ENCODE results near the gene ASB18.

ASB18 gene

GRCh38 chr2:236165842-236166795 is 98.1 kb downstream of the ASB18 start:
- no peak for TF ChIP-seq Cebpa-rat (IDR thresholded peaks at IDR 0.05)
- peaks cover 16% of the 10 kb centered on the region; the same call in 1 of the 2 replicates for H3K9me3 ChIP-seq
- peak overlapping the region; percentile 64 for H3K4me3 ChIP-seq
- peaks cover 99% of the 10 kb centered on the region for H4K20me1 ChIP-seq
- H3K4me1 ChIP-seq = peaks cover 60% of the 10 kb centered on the region
- H3K36me3 ChIP-seq = no peaks in the 10 kb centered on the region
- H3K27ac ChIP-seq = no peak overlapping the region
- peaks cover 100% of the 10 kb centered on the region for H3K27me3 ChIP-seq
- H3K4me2 ChIP-seq = peak overlapping the region; percentile 91
- H3K9ac ChIP-seq = no peak overlapping the region

DNA sequence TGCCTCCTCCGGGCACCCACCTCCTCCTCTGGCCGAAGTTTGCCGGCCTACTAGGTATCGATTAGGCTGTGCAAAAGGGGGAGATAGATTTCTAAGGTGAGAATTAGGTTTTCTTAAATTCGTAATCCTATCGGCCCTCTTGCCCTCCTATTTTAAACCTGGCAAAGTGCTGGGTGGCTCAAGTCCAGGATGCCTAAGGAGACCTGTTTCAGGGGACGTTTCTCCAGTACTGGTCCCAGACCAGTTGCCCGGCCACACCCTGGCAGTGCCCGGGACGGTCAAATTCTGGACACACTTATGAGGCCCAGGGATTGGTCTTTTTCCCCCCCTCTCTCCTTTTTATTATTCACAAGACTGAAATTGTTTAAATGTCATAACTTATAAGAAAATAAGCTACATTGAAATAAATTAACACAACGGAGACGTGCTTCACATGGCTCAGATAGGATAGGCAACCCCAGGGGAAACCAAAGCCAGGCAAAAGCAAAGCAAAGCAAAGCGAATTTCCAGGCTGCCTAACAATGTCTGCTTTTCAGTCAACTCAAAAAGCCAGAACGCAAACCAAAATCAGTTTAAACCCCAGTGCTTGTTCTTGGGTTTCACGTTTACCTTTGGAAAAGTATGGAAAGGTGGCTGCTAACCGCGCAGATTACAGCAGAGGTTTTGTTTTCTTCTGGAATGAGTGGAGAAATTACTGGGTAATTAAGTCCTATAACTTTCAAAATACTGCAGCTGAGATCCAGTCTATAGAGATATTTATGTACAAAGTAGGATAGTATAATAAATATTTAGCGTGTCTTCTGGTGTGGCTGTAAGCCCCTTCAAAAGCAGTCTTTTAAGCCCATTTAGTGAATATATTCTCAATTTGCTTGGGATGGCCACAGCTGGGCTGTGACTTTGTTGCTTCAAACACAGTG is 99.0 kb downstream of the ASB18 start:
- peak overlapping the region; percentile 57 for H3K4me2 ChIP-seq
- peaks cover 97% of the 10 kb centered on the region for H4K20me1 ChIP-seq
- no peak overlapping the region for H3K9ac ChIP-seq
- H3K4me1 ChIP-seq = peaks cover 60% of the 10 kb centered on the region
- H3K27ac ChIP-seq = no peak overlapping the region
- no peaks in the 10 kb centered on the region for H3K36me3 ChIP-seq
- H3K27me3 ChIP-seq = peaks cover 100% of the 10 kb centered on the region
- no peak overlapping the region for H3K4me3 ChIP-seq
- TF ChIP-seq Cebpa-rat (IDR thresholded peaks at IDR 0.05) = no peak
- peaks cover 16% of the 10 kb centered on the region; the same call in 1 of the 2 replicates for H3K9me3 ChIP-seq

GRCh38 chr2:236164201-236164924 is 99.8 kb downstream of the ASB18 start:
- peaks cover 60% of the 10 kb centered on the region for H3K4me1 ChIP-seq
- no peak overlapping the region for H3K27ac ChIP-seq
- peaks cover 89% of the 10 kb centered on the region for H4K20me1 ChIP-seq
- no peak overlapping the region for H3K9ac ChIP-seq
- peak overlapping the region; percentile 42 for H3K4me3 ChIP-seq
- peak overlapping the region; percentile 57 for H3K4me2 ChIP-seq
- no peak for TF ChIP-seq Cebpa-rat (IDR thresholded peaks at IDR 0.05)
- H3K9me3 ChIP-seq = peaks cover 9% of the 10 kb centered on the region; the same call in 1 of the 2 replicates
- H3K27me3 ChIP-seq = peaks cover 100% of the 10 kb centered on the region
- H3K36me3 ChIP-seq = no peaks in the 10 kb centered on the region

- Histone ChIP-seq H3K36me3 (no peaks in the 10 kb centered on the region), H3K27me3 (peaks cover 100% of the 10 kb centered on the region), H4K20me1 (peaks cover 88% of the 10 kb centered on the region), H3K9me3 (peaks cover 2% of the 10 kb centered on the region; the same call in 1 of the 2 replicates), H3K9ac (no peak overlapping the region), H3K4me3 (peak overlapping the region; percentile 42; the same call in 1 of the 2 replicates), H3K4me1 (peaks cover 58% of the 10 kb centered on the region), H3K4me2 (peak overlapping the region; percentile 57; the same call in 1 of the 2 replicates), H3K27ac (no peak overlapping the region)
- TF ChIP-seq Cebpa-rat (IDR thresholded peaks at IDR 0.05) = no peak
These were observed 100.6 kb downstream of the ASB18 start for GRCh38 chr2:236163471-236164200.

GRCh38 chr2:236162882-236163470 is 101.2 kb downstream of the ASB18 start:
- H3K9ac ChIP-seq = no peak overlapping the region
- peaks cover 52% of the 10 kb centered on the region for H3K4me1 ChIP-seq
- peaks cover 100% of the 10 kb centered on the region for H3K27me3 ChIP-seq
- H4K20me1 ChIP-seq = peaks cover 81% of the 10 kb centered on the region
- H3K27ac ChIP-seq = no peak overlapping the region
- H3K4me3 ChIP-seq = peak overlapping the region; percentile 42; the same call in 1 of the 2 replicates
- TF ChIP-seq Cebpa-rat (IDR thresholded peaks at IDR 0.05) = no peak
- no peaks in the 10 kb centered on the region for H3K9me3 ChIP-seq
- no peaks in the 10 kb centered on the region for H3K36me3 ChIP-seq
- 0 out of 2 replicates have a peak overlapping the region, but pooled peaks have one; percentile 5 for H3K4me2 ChIP-seq

DNA sequence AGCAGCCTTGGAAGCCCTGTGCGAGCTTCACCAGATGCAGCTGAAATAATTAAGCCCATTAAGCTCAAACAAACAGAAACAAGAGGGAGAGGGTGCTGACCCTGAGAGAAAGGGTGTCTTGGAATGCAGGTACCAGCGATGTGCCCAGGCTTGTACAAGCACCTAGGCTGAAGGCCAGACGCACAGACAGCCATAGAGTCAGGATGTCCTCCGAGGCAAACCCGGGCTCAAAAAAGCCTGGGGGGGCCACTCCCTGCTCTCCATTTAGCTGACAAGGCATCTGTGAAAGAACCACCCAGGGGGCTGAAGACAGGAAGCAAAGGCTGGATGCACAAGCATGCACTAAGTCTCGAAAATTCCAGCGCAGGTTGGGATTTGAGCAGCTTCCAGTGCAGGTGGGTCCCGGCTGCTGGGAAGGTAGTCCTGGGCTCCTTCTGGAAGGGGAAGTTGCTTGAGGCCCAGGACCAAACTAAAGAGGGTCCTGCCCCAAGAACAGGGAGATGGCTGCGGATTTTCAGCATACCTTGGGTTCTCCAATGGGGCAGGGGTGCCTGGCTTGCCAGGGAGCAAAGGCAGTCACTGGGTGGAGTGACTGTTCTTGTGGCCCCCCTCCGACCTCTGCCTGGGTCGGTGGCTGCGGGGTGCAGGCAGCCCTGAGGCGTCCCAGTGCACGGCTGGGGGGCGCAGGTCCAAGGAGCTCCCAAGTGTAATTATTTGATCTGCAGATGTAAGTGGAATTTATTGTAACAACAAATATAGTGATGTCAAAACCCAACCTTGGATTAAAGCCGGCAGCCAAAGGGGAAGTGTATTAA is 102.0 kb downstream of the ASB18 start:
- H3K4me2 ChIP-seq = 0 out of 2 replicates have a peak overlapping the region, but pooled peaks have one; percentile 9
- no peak overlapping the region for H3K9ac ChIP-seq
- peaks cover 100% of the 10 kb centered on the region for H3K27me3 ChIP-seq
- no peak overlapping the region for H3K4me3 ChIP-seq
- TF ChIP-seq Cebpa-rat (IDR thresholded peaks at IDR 0.05) = no peak
- H3K4me1 ChIP-seq = peaks cover 44% of the 10 kb centered on the region
- H3K36me3 ChIP-seq = no peaks in the 10 kb centered on the region
- no peak overlapping the region for H3K27ac ChIP-seq
- peaks cover 74% of the 10 kb centered on the region for H4K20me1 ChIP-seq
- H3K9me3 ChIP-seq = no peaks in the 10 kb centered on the region

DNA sequence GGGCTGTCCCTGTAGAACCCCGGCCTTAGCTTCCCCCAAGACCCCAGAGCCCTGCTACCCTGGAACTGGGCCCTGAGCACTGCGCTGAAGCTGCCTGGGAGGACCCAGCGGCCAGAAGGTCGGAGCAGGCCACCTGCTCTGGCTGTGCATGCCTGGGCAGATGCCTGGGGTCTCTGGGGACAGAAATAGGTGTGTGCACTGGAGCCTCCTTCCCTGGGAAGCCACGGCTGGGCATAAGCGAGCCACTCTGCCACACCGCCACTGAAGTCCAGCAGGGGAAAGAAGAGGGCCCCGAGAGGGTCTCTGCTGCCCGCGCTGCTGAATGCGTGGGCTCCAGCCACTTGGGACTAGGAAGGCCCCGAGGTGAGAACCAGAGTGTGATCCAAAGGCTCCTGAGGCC is 102.7 kb downstream of the ASB18 start:
- H3K27ac ChIP-seq = no peak overlapping the region
- peaks cover 93% of the 10 kb centered on the region for H3K27me3 ChIP-seq
- TF ChIP-seq Cebpa-rat (IDR thresholded peaks at IDR 0.05) = no peak
- H3K4me3 ChIP-seq = no peak overlapping the region
- H3K9ac ChIP-seq = no peak overlapping the region
- H3K4me2 ChIP-seq = 0 out of 2 replicates have a peak overlapping the region, but pooled peaks have one; percentile 9
- peaks cover 37% of the 10 kb centered on the region for H3K4me1 ChIP-seq
- no peaks in the 10 kb centered on the region for H3K36me3 ChIP-seq
- no peaks in the 10 kb centered on the region for H3K9me3 ChIP-seq
- H4K20me1 ChIP-seq = peaks cover 67% of the 10 kb centered on the region

- no peak overlapping the region for H3K9ac ChIP-seq
- H3K27ac ChIP-seq = no peak overlapping the region
- H3K36me3 ChIP-seq = no peaks in the 10 kb centered on the region
- H3K27me3 ChIP-seq = peaks cover 89% of the 10 kb centered on the region
- peaks cover 62% of the 10 kb centered on the region for H4K20me1 ChIP-seq
- no peak overlapping the region for H3K4me2 ChIP-seq
- no peaks in the 10 kb centered on the region for H3K9me3 ChIP-seq
- no peak overlapping the region for H3K4me3 ChIP-seq
- no peak for TF ChIP-seq Cebpa-rat (IDR thresholded peaks at IDR 0.05)
- H3K4me1 ChIP-seq = peaks cover 33% of the 10 kb centered on the region
These were observed 103.1 kb downstream of the ASB18 start for GRCh38 chr2:236161082-236161462.

Measured in BLaER1 (cell line).